ENCODE data around the gene TGM3.
A peak's percentile ranks its signal among the peaks of the same experiment; 100 is the strongest.

Gene TGM3

DNA sequence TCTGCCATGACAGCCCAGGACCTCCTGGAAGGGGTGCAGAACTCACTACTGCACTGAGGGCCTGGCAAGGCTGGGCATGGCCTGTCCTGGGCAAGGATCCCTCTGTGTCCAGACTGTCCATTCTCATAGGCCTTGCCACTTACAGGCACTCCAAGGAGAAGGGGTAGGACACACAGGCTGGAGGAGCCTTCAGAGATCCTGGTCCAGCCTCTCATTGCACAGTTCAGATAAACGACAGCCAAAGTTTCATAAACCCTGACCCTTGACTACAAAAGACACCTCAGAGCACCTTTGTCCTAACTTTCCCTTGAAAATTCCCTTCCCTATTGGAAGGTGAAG, 19.6 kb downstream of the TGM3 start:
- TF ChIP-seq ZFX (IDR thresholded peaks at IDR 0.05; ENCODE audit: borderline replicate concordance): no peak
- no peak for TF ChIP-seq CTCF (IDR thresholded peaks at IDR 0.05)
- no peak overlapping the region for H3K27ac ChIP-seq

DNA sequence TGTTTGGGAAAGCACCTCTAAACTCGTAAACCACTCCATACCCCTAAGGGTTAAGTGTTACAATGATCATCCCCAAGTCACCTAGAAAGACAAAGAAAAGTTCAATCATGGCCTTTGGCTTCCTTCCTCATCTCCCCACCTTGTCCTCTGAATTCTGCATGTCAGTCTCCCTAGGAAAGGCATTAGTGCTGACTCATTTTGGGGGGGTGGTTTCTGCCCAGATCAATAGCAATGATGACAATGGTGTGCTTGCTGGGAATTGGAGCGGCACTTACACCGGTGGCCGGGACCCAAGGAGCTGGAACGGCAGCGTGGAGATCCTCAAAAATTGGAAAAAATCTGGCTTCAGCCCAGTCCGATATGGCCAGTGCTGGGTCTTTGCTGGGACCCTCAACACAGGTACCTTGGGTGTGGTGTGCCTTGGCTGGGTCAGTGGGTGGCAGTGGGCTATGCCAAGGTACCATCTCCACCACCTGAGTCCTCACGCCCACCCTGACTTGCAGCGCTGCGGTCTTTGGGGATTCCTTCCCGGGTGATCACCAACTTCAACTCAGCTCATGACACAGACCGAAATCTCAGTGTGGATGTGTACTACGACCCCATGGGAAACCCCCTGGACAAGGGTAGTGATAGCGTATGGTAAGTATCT, 21.2 kb downstream of the TGM3 start:
- TF ChIP-seq ZFX (IDR thresholded peaks at IDR 0.05; ENCODE audit: borderline replicate concordance): no peak
- no peak for TF ChIP-seq CTCF (IDR thresholded peaks at IDR 0.05)
- H3K27ac ChIP-seq: no peak overlapping the region

DNA sequence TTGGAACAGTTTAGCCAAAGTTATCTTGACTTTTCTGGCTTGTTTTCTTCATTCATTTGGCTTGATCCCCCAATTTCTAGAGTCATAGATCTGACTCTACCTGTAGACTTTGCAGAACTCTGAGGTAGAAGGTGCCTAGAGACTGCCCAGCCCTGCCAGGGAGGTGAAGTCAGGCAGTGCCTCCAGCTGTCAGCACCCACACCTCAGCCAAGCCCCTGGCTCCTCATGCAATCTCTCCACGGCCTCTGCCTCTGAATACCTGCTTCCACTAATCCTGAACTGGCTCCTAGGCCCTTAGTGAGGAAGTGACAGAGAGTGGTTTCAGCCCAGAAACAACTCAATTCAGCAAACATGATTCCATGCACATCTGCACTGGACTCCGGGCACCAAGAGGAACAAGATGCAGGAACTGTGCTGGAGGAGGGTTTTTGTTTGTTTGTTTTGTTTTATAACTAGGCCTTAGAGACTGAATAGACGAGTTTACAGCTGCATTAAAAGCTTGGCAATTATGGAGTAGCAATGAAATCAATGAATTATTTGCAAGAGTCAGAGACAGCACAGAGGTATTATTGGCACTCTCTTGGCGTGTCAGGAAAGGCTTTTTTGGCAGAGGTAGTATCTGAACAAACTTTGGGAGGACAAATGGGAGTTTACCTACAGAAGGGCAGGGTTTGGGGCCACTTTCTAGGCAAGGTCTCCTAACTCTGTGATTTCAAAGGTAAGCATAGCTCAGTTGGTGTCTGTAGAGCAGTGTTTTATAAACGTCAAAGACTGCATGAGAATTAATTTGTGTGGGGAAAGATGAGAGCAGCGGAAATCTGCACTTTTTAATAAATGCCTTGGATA, 25.2 kb downstream of the TGM3 start:
- H3K27ac ChIP-seq: peak overlapping the region; percentile 48

DNA sequence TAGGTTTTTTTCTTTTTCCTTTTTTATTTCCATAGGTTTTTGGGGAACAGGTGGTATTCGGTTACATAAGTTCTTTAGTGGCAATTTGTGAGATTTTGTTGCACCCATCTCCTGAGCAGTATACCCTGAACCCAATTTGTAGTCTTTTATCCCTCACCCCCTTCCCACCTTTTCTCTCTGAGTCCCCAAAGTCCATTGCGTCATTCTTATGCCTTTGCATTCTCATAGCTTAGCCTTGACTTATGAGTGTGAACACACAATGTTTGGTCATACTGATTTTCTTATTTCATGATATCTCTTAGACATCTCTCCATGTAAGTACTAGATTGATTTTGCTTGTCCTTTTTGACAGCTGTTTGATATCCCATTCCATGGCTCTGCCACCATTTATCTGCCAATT, 27.2 kb downstream of the TGM3 start:
- TF ChIP-seq ZFX (IDR thresholded peaks at IDR 0.05; ENCODE audit: borderline replicate concordance) (no peak), CTCF (IDR thresholded peaks at IDR 0.05) (no peak)
- no peak overlapping the region for H3K27ac ChIP-seq

More for the DNA sequence above, 25.2 kb downstream of the TGM3 start:
- TF ChIP-seq ZFX (IDR thresholded peaks at IDR 0.05; ENCODE audit: borderline replicate concordance): no peak
- no peak for TF ChIP-seq CTCF (IDR thresholded peaks at IDR 0.05)

GRCh38 chr20:2326046-2326445, 30.2 kb downstream of the TGM3 start:
- TF ChIP-seq ZFX (IDR thresholded peaks at IDR 0.05; ENCODE audit: borderline replicate concordance) (no peak), CTCF (IDR thresholded peaks at IDR 0.05) (no peak)
- no peak overlapping the region for H3K27ac ChIP-seq

GRCh38 chr20:2327620-2328555, 32.1 kb downstream of the TGM3 start:
- TF ChIP-seq ZFX (IDR thresholded peaks at IDR 0.05; ENCODE audit: borderline replicate concordance): no peak
- TF ChIP-seq CTCF (IDR thresholded peaks at IDR 0.05): no peak
- H3K27ac ChIP-seq: no peak overlapping the region
